ENCODE results near the gene SARDH. TPM values are rescaled to one million over a fixed set of nuclear protein-coding genes. Genes with fewer than 3 reads are reported as not detected.

Gene SARDH
- polyA plus RNA-seq, 1 donor, result 4.5 TPM

DNA sequence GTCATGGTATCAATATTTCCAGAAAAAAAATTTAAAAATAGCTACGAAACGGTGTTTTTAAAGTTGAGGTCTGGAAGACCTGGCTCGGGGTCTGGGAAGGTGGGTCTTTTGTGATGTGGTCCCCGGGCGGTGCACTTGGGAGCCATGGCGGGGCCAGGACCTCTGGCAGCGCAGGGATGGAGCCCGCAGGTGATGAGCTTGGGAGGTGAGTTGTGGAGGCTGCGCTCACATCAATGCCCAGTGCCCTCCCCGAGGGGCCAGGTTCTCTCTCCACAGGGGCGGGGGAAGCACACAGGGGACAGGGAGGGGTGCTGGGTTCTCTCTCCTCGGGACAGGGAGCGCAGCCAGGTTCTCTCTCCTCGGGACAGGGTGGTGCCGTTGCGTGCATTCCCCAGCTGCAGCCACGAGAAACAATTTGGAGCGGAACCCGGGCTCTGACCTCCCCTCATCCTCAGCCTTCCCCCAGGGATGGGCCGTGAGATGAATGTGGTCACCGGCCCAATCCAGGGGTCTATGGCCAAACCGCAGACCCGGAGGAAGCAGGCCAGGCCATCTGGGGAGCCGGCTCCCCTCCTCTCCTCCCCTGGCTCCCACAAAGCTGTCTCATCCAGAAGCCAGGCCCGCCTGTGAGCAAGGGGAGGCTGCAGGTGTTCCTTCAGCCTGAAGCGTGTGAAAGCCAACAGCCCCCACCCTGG is 76.2 kb downstream of the SARDH start:
- H3K9me3 ChIP-seq (ENCODE audit: control insufficient read depth, low read depth, low read length), result peaks cover 4% of the 10 kb centered on the region
- no peak overlapping the region for H3K4me3 ChIP-seq (ENCODE audit: low read length)
- WGBS (ENCODE audit: insufficient coverage, low lambda C conversion rate), result no CpG with 5 or more reads among the region's 26 CpGs
- peaks cover 13% of the 10 kb centered on the region for H3K4me1 ChIP-seq (ENCODE audit: control insufficient read depth, insufficient read depth, low read length)
- H3K27me3 ChIP-seq (ENCODE audit: control insufficient read depth, insufficient read depth, low read length), result peaks cover 32% of the 10 kb centered on the region
- H3K27ac ChIP-seq (ENCODE audit: low read length), result no peak overlapping the region
- DNase-seq, result no peak
- no peaks in the 10 kb centered on the region for H3K36me3 ChIP-seq (ENCODE audit: control insufficient read depth, insufficient read depth, low read length)

GRCh38 chr9:133659516-133659915 is 78.6 kb downstream of the SARDH start:
- DNase-seq, result no peak
- Histone ChIP-seq H3K4me1 (ENCODE audit: control insufficient read depth, insufficient read depth, low read length) (peaks cover 13% of the 10 kb centered on the region), H3K4me3 (ENCODE audit: low read length) (no peak overlapping the region), H3K36me3 (ENCODE audit: control insufficient read depth, insufficient read depth, low read length) (no peaks in the 10 kb centered on the region), H3K27me3 (ENCODE audit: control insufficient read depth, insufficient read depth, low read length) (peaks cover 56% of the 10 kb centered on the region), H3K9me3 (ENCODE audit: control insufficient read depth, low read depth, low read length) (peaks cover 8% of the 10 kb centered on the region), H3K27ac (ENCODE audit: low read length) (no peak overlapping the region)
- WGBS (ENCODE audit: insufficient coverage, low lambda C conversion rate), result no CpG with 5 or more reads among the region's 13 CpGs

GRCh38 chr9:133658442-133659431 is 79.4 kb downstream of the SARDH start:
- peak; percentile 62 to 73 for DNase-seq
- Histone ChIP-seq H3K27me3 (ENCODE audit: control insufficient read depth, insufficient read depth, low read length) (peaks cover 57% of the 10 kb centered on the region), H3K27ac (ENCODE audit: low read length) (no peak overlapping the region), H3K9me3 (ENCODE audit: control insufficient read depth, low read depth, low read length) (peaks cover 8% of the 10 kb centered on the region), H3K4me1 (ENCODE audit: control insufficient read depth, insufficient read depth, low read length) (peaks cover 13% of the 10 kb centered on the region), H3K4me3 (ENCODE audit: low read length) (no peak overlapping the region), H3K36me3 (ENCODE audit: control insufficient read depth, insufficient read depth, low read length) (no peaks in the 10 kb centered on the region)
- no CpG with 5 or more reads among the region's 46 CpGs for WGBS (ENCODE audit: insufficient coverage, low lambda C conversion rate)

DNA sequence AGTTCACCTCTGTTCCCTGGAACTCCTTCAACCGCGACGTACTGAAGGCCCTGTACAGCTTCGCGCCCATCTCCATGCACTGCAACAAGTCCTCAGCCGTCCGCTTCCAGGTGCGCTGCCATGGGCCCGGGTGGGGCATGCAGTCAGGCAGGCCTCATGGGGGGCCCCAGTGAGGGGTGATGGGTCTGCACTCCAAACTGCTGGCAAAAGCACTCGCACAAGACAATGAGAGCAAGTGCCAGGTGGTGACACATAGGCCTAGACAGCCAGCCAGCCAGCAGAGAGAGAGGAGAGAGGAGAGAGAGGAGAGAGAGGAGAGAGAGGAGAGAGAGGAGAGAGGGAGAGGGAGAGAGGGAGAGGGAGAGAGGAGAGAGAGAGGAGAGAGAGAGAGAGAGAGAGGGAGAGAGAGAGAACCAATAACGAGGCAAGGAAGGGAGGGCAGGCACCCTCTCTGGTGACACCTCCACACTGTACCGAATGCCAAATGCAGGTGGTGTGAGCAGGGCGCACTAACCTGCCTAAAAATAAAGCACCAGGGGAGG is 81.0 kb downstream of the SARDH start:
- Histone ChIP-seq H3K9me3 (ENCODE audit: control insufficient read depth, low read depth, low read length) (peaks cover 8% of the 10 kb centered on the region), H3K4me1 (ENCODE audit: control insufficient read depth, insufficient read depth, low read length) (peaks cover 13% of the 10 kb centered on the region), H3K36me3 (ENCODE audit: control insufficient read depth, insufficient read depth, low read length) (no peaks in the 10 kb centered on the region), H3K27me3 (ENCODE audit: control insufficient read depth, insufficient read depth, low read length) (peaks cover 57% of the 10 kb centered on the region), H3K27ac (ENCODE audit: low read length) (no peak overlapping the region), H3K4me3 (ENCODE audit: low read length) (no peak overlapping the region)
- DNase-seq, result no peak
- no CpG with 5 or more reads among the region's 13 CpGs for WGBS (ENCODE audit: insufficient coverage, low lambda C conversion rate)

DNA sequence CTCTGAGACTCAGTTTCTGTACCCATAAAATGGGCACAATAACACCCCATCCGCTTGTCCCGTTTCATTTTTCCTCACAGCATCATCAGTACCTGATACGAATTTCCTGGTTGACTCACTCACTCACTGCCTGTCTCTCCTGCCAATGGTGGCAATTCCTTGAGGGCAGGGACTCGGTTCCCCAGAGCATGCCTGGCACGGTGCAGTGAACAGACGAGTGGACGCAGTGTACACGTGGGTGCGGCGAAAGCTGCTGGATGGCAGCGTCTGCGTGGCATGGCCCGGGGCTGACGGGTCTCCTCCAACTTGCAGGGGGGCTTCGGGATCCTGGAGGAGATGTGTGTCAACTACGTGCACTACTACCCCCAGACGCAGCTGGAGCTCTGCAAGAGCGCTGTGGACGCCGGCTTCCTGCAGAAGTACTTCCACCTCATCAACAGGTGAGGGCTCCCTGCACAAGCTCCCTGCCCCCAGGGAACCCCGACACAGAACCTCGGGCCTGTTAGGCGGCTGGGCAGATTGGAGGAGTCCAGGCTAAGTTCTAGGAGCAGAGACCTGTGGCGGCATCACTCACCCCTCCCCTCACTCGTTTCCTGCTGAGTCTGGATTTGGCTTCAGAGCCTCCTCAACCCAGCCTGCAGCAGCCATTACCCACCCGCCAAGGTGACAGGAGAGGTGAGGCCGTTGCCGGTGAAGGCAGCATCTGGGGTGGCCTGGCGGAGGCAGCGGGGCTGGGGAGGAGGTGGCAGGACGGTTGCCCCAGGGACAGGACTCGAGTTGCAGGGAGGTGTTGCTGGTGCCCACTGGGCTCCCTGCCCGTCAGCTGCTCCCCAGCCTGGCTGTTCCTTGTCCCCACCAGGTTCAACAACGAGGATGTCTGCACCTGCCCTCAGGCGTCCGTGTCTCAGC is 81.7 kb downstream of the SARDH start:
- Histone ChIP-seq H3K4me3 (ENCODE audit: low read length) (no peak overlapping the region), H3K27me3 (ENCODE audit: control insufficient read depth, insufficient read depth, low read length) (peaks cover 57% of the 10 kb centered on the region), H3K36me3 (ENCODE audit: control insufficient read depth, insufficient read depth, low read length) (no peaks in the 10 kb centered on the region), H3K4me1 (ENCODE audit: control insufficient read depth, insufficient read depth, low read length) (peaks cover 13% of the 10 kb centered on the region), H3K9me3 (ENCODE audit: control insufficient read depth, low read depth, low read length) (peaks cover 8% of the 10 kb centered on the region), H3K27ac (ENCODE audit: low read length) (no peak overlapping the region)
- WGBS (ENCODE audit: insufficient coverage, low lambda C conversion rate), result no CpG with 5 or more reads among the region's 36 CpGs
- DNase-seq, result no peak

GRCh38 chr9:133655701-133656100 is 82.5 kb downstream of the SARDH start:
- no peak overlapping the region for H3K4me3 ChIP-seq (ENCODE audit: low read length)
- no peak overlapping the region for H3K27ac ChIP-seq (ENCODE audit: low read length)
- peaks cover 13% of the 10 kb centered on the region for H3K4me1 ChIP-seq (ENCODE audit: control insufficient read depth, insufficient read depth, low read length)
- H3K9me3 ChIP-seq (ENCODE audit: control insufficient read depth, low read depth, low read length), result peaks cover 8% of the 10 kb centered on the region
- H3K27me3 ChIP-seq (ENCODE audit: control insufficient read depth, insufficient read depth, low read length), result peaks cover 57% of the 10 kb centered on the region
- WGBS (ENCODE audit: insufficient coverage, low lambda C conversion rate), result no CpG with 5 or more reads among the region's 14 CpGs
- no peak for DNase-seq
- H3K36me3 ChIP-seq (ENCODE audit: control insufficient read depth, insufficient read depth, low read length), result no peaks in the 10 kb centered on the region

DNA sequence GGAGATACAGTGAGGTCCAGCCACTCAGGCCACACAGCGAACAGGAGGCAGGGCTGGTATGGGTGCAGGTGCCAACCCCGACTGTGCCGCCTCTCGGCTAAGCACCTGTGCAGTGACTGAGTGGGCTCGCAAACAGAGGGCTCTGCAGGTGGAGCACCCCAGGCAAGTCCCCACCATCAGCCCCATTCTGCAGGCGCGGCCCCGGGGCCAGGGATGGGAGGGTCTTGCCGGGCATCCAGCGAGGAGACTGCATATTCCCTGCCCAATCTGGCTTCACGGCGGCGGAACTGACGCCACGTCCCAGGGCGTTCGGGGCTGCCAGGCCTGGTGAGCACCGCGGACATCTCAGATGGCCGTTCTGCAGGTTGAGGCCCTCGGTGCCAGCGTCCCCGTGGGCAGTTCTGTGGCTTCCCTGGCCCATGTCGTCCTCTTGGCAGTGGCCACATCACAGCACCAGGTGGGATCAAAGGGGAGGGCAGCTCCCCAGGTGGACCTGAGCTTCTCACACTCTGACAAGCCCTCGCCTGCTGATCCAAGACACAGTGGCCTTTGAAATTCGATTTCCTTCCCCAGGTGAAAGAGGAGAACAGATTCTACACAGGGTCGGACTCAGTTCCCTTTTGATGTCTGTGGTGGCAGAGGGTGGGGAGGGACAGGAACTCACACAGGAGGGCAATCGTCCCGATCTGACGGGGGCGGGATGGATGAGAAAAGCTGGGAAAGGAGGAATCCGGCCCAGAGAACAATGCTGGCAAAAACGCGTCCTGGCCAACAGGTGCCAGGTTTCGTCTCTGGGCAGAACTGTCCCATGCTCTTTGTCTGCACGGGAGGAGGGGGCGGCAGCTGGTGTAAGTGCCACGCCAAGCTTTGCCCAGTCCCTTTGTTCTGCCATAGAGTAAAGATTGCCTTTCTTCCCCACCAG is 83.2 kb downstream of the SARDH start:
- no peak overlapping the region for H3K4me3 ChIP-seq (ENCODE audit: low read length)
- no peak overlapping the region for H3K27ac ChIP-seq (ENCODE audit: low read length)
- no CpG with 5 or more reads among the region's 38 CpGs for WGBS (ENCODE audit: insufficient coverage, low lambda C conversion rate)
- peaks cover 8% of the 10 kb centered on the region for H3K9me3 ChIP-seq (ENCODE audit: control insufficient read depth, low read depth, low read length)
- no peak for DNase-seq
- no peaks in the 10 kb centered on the region for H3K36me3 ChIP-seq (ENCODE audit: control insufficient read depth, insufficient read depth, low read length)
- H3K4me1 ChIP-seq (ENCODE audit: control insufficient read depth, insufficient read depth, low read length), result peaks cover 13% of the 10 kb centered on the region
- H3K27me3 ChIP-seq (ENCODE audit: control insufficient read depth, insufficient read depth, low read length), result peaks cover 55% of the 10 kb centered on the region

- no peaks in the 10 kb centered on the region for H3K36me3 ChIP-seq (ENCODE audit: control insufficient read depth, insufficient read depth, low read length)
- H3K27me3 ChIP-seq (ENCODE audit: control insufficient read depth, insufficient read depth, low read length), result peaks cover 45% of the 10 kb centered on the region
- peaks cover 5% of the 10 kb centered on the region for H3K4me1 ChIP-seq (ENCODE audit: control insufficient read depth, insufficient read depth, low read length)
- H3K27ac ChIP-seq (ENCODE audit: low read length), result no peak overlapping the region
- 100% methylated on average over 1 of the region's 9 CpGs for WGBS (ENCODE audit: insufficient coverage, low lambda C conversion rate)
- no peak overlapping the region for H3K4me3 ChIP-seq (ENCODE audit: low read length)
- DNase-seq, result no peak
- peaks cover 8% of the 10 kb centered on the region for H3K9me3 ChIP-seq (ENCODE audit: control insufficient read depth, low read depth, low read length)
These were observed 84.5 kb downstream of the SARDH start for GRCh38 chr9:133653638-133654037.

- no peak for DNase-seq
- Histone ChIP-seq H3K27me3 (ENCODE audit: control insufficient read depth, insufficient read depth, low read length) (peaks cover 10% of the 10 kb centered on the region), H3K36me3 (ENCODE audit: control insufficient read depth, insufficient read depth, low read length) (no peaks in the 10 kb centered on the region), H3K4me3 (ENCODE audit: low read length) (no peak overlapping the region), H3K4me1 (ENCODE audit: control insufficient read depth, insufficient read depth, low read length) (no peaks in the 10 kb centered on the region), H3K27ac (ENCODE audit: low read length) (no peak overlapping the region), H3K9me3 (ENCODE audit: control insufficient read depth, low read depth, low read length) (peaks cover 3% of the 10 kb centered on the region)
- 92% methylated on average over 4 of the region's 12 CpGs for WGBS (ENCODE audit: insufficient coverage, low lambda C conversion rate)
These were observed 88.1 kb downstream of the SARDH start for GRCh38 chr9:133650026-133650425.
